ENCODE data around the gene TYW3.

DNA sequence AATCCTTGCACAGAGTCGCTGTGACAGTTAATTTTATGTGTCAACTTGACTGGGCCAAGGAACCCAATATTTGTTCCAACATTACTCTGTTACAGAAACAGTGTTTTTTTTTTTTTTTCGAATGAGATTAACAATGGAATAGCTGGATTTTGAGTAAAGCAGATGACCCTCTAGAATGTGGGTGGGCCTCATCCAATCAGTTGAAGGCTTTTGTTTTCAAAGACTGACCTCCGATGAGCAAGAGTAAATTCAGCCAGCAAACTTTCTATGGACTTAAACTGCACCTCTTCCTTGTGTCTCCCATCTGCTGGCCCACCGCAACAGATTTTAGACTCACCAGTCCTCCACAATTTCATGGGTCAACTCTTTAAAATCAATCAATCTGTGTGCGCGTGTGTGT is 17.1 kb upstream of the TYW3 start:
- TF ChIP-seq POLR2A (IDR thresholded peaks at IDR 0.05; ENCODE audit: low read depth, low read length) (no peak), TAF1 (IDR thresholded peaks at IDR 0.05; ENCODE audit: low read depth, low read length) (no peak), POLR2AphosphoS5 (IDR thresholded peaks at IDR 0.05; ENCODE audit: low read depth, low read length) (no peak), POU2F2 (IDR thresholded peaks at IDR 0.05; ENCODE audit: low read depth, low read length) (no peak)
